GM20000 (cell line): Measurements from ENCODE around the gene ZNF558.
"Not testable (repeated sequence)": the region's sequence is repeated elsewhere in the genome, so short reads cannot be mapped to it uniquely, and the experiment has no call there.

Experiments used
- DNase-seq: peaks from one replicate; pipeline ENCODE4 v3.0.0; 2012; ENCODE audit warnings: low spot score
- TF ChIP-seq, protein P1 (sequence below): IDR thresholded peaks from 2 replicates; pipeline ENCODE4 v1.5.1; 2012; ENCODE audit warnings: mild to moderate bottlenecking, control low read depth; ENCODE audit errors: extremely low read depth, missing control alignments

ZNF558 gene

DNA sequence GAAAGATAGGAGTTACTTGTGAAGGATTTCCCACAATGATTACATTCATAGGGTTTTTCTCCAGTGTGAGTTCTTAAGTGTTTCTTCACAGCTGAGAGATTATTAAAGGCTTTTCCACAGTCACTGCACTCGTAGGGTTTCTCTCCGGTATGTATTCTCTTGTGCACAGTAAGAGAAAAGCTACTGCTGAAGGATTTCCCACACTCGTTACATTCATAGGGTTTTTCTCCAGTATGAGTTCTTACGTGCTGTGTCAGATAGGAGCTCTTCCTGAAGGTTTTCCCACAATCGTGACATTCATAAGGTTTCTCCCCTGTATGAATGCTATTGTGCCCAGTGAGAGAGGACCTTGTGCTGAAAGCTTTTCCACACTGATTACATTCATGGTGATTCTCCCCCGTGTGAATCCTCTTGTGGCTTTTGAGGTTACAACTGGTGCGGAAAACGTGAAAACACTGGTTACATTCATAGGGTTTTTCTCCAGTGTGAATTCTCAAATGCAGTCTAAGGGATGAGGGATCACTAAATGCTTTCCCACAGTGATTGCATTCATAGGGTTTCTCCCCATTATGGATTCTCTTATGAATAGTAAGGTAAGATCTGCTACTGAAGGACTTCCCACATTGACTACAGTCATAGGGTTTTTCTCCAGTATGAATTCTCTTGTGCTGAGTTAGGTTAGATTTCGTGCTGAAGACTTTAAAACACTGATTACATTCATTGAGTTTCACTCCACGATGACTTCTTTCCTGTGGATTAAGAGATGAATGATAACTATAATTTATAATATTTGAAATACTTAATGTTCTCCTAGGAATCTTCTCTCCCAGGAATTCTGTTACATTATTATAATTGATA is 20.6 kb downstream of the ZNF558 start:
- no peak for DNase-seq

DNA sequence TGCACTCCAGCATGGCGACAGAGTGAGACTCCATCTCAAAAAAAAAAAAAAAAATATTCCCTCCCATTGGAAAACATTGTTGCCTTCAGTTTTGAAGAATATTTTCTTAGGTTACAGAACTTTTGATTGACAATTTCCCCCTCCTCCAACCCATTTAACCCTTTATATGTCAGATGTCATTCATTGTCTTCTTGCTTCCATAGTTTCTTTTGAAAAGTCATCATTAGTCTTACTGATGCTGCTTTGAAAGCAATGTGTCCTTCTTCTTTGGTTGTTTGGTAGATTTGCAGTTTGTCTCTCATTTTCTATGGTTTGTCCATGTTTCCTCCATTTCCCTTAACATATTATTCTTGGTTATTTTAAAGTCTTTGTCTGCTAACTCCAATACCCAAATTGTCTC is 25.4 kb downstream of the ZNF558 start:
- no peak for DNase-seq
- TF ChIP-seq, protein P1, sequence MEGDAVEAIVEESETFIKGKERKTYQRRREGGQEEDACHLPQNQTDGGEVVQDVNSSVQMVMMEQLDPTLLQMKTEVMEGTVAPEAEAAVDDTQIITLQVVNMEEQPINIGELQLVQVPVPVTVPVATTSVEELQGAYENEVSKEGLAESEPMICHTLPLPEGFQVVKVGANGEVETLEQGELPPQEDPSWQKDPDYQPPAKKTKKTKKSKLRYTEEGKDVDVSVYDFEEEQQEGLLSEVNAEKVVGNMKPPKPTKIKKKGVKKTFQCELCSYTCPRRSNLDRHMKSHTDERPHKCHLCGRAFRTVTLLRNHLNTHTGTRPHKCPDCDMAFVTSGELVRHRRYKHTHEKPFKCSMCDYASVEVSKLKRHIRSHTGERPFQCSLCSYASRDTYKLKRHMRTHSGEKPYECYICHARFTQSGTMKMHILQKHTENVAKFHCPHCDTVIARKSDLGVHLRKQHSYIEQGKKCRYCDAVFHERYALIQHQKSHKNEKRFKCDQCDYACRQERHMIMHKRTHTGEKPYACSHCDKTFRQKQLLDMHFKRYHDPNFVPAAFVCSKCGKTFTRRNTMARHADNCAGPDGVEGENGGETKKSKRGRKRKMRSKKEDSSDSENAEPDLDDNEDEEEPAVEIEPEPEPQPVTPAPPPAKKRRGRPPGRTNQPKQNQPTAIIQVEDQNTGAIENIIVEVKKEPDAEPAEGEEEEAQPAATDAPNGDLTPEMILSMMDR: no peak

More for the DNA sequence above, 20.6 kb downstream of the ZNF558 start:
- TF ChIP-seq, protein P1: no peak

DNA sequence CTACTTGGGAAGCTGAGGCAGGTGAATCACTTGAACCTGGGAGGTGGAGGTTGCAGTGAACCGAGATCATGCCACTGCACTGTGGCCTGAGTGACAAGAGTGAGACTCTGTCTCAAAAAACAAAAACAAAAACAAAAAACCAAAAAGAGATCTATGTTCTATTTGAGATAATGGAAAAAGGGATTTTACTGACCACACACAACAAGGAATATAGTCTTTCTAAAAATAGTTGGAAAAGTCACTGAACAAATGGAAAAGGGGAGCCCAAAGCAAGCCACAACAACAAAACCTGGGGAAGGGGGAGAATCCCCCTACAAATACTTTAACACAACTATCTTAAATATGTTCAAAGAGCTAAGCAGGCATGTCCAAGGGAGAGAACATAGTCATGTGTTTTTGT is 37.3 kb downstream of the ZNF558 start:
- TF ChIP-seq, protein P1: no peak
- DNase-seq: no peak

DNA sequence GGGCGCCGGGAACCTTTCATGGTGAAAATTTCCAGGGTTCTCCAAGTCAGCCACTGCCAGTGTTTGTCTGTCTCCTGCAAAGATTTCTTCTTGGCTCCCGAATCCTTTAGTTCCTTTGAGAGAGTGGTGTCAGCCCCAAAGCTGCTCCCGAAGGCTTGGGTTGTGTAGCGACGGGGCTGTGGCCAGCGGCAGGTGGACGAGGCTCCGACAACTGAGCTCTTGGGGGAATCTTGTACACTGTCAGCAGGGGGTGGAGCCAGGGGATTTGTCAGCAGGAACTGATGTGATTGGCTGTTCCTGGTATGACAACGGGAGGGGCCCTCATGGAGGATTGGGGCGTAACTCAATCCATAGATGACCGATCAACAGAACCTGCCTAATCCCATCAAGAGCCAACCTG is 58.5 kb downstream of the ZNF558 start:
- DNase-seq: not testable (repeated sequence)

DNA sequence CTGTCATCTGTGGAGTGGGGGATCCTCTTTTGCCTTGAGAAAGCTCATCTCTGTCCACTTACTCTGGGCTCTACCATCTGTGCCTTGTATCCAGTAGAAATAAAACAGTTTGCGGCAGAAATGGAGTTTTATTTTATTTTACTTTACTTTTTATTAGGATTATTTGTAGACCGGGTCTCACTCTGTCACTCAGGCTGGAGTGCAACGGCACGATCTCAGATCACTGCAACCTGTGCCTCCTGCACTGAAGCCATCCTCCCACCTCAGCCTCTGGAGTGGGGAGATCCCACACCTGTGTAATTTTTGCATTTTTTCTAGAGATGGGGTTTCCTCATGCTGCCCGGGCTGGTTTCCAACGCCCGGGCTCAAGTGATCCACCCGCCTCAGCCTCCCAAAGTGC is 62.8 kb downstream of the ZNF558 start:
- DNase-seq: not testable (repeated sequence)

DNA sequence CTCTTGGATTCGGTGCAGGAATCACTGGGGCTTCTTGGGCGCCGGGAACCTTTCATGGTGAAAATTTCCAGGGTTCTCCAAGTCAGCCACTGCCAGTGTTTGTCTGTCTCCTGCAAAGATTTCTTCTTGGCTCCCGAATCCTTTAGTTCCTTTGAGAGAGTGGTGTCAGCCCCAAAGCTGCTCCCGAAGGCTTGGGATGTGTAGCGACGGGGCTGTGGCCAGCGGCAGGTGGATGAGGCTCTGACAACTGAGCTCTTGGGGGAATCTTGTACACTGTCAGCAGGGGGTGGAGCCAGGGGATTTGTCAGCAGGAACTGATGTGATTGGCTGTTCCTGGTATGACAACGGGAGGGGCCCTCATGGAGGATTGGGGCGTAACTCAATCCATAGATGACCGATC is 64.8 kb downstream of the ZNF558 start:
- DNase-seq: not testable (repeated sequence)
